Measurements from ENCODE around the gene NFKBIZ.

NFKBIZ gene

DNA sequence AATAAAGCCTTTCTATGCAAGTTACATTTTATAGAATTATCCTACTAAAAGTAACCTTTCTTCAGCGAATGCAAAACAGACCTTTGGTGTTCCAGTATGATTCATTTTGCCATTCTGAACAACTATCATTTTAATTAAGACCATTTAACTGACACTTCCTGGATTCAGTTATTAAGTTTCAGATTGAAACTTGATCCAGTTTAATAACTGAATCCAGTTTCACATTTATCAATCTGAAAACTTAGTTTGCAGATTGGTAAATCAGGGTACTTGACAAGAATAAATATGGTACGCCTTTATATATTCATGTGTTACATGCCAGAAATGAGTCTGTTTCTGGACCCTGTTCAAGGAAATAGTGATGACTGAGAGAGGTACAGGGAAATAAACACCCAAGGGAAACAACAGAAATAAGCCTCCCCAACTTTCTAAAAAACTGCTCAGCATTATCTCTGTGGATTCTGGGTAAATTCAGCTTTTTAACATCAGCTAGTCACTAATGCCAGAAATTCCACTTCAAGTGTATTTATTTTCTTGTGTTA, 23.3 kb upstream of the NFKBIZ start:
- H3K27ac ChIP-seq (ENCODE audit: low read depth in 2 of 2, low read length in 2 of 2), result peak overlapping the region; percentile 6 to 9

DNA sequence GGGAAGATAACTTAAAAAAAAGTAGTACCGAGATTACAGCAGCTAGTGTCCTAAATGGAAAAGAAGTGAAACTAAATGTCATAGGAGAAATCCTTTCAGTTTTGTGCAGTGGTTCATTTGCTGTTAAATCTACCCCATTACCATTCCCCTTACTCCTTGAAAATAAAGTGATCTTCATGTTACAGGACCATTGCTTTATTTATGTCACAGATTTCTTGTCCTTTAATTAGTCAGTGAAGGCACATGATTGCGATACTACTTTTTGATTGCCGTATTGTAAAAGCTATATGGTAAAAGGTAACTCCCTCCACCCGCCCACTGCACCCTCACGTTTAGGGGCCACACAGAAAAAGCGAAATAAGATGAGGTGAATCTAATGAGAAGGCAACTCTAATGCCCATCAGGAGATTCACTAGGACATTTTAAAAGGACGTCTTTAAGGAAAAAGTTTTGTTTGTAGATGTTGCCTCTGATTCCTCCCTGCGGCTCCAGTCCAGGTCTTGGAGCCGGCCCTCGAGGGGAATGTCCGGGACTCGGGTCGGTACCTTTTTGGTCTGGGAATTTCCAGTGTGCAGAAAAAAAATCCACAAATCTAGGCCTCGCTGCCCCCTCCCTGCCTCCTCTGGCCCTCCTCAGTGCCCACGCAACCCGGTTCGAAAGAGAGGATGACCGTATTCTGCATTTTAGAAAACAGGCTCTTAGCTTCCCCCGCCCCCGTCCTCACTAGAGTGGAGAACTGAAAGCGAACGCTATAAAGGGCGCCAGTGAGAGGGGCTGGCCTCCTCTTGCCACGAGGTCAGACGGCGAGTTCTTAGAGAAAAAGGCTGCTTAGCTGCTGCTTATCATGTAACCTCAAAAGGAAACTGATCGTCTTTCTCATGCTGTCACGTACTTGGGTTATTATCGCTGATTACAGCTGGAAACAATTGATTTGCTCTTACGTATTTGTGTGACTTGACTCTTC, 21.8 kb upstream of the NFKBIZ start:
- peaks cover 17% of the 10 kb centered on the region in 2 donors for H3K4me1 ChIP-seq (ENCODE audit: control insufficient read depth in 2 of 2, insufficient read depth in 2 of 2, low read length in 2 of 2)
- H3K27ac ChIP-seq (ENCODE audit: low read depth in 2 of 2, low read length in 2 of 2), result peak overlapping the region; percentile 88 to 91
- H3K9ac ChIP-seq (ENCODE audit: low read depth in 1 of 2, low read length in 2 of 2), result peak overlapping the region; percentile 83 to 91
- no peaks in the 10 kb centered on the region for H3K36me3 ChIP-seq (ENCODE audit: control insufficient read depth in 2 of 2, insufficient read depth in 2 of 2, low read length in 2 of 2)
- H3K4me3 ChIP-seq (ENCODE audit: low read length in 2 of 2), result peak overlapping the region; percentile 85 to 88
- H3K9me3 ChIP-seq (ENCODE audit: control insufficient read depth in 2 of 2, low read length in 2 of 2), result no peaks in the 10 kb centered on the region
- no peaks in the 10 kb centered on the region for H3K27me3 ChIP-seq (ENCODE audit: control insufficient read depth in 2 of 2, insufficient read depth in 2 of 2, low read length in 2 of 2)

More for the DNA sequence above, 23.3 kb upstream of the NFKBIZ start:
- no peaks in the 10 kb centered on the region for H3K27me3 ChIP-seq (ENCODE audit: control insufficient read depth in 2 of 2, insufficient read depth in 2 of 2, low read length in 2 of 2)
- no peaks in the 10 kb centered on the region for H3K9me3 ChIP-seq (ENCODE audit: control insufficient read depth in 2 of 2, low read length in 2 of 2)
- H3K4me1 ChIP-seq (ENCODE audit: control insufficient read depth in 2 of 2, insufficient read depth in 2 of 2, low read length in 2 of 2), result peaks cover 17% of the 10 kb centered on the region in 2 donors
- no peak overlapping the region for H3K9ac ChIP-seq (ENCODE audit: low read depth in 1 of 2, low read length in 2 of 2)
- H3K36me3 ChIP-seq (ENCODE audit: control insufficient read depth in 2 of 2, insufficient read depth in 2 of 2, low read length in 2 of 2), result peaks cover 0 to 8% of the 10 kb centered on the region in 2 donors
- H3K4me3 ChIP-seq (ENCODE audit: low read length in 2 of 2), result no peak overlapping the region

DNA sequence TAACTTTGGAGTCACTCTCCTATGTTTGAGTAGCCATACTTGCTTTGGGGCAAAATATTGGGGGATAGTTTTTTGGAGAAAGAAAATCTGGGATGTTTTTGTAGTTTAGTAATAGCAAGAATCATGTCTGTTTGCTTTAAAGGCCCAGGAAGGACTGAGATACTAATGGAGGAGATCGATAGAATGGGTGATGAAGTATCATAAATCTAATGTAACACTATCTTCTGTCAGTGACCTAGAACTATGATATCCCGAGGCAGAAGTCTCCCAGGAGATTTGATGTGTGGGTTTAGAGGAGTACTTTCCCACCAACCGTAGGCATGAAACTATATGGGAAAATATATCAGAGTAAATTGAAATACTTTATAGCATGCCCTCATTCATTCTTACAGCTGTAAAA, 21.0 kb upstream of the NFKBIZ start:
- peaks cover 17 to 18% of the 10 kb centered on the region in 2 donors for H3K4me1 ChIP-seq (ENCODE audit: control insufficient read depth in 2 of 2, insufficient read depth in 2 of 2, low read length in 2 of 2)
- peaks cover 0 to 3% of the 10 kb centered on the region in 2 donors for H3K36me3 ChIP-seq (ENCODE audit: control insufficient read depth in 2 of 2, insufficient read depth in 2 of 2, low read length in 2 of 2)
- H3K4me3 ChIP-seq (ENCODE audit: low read length in 2 of 2), result peak overlapping the region; percentile 85 to 88
- no peaks in the 10 kb centered on the region for H3K9me3 ChIP-seq (ENCODE audit: control insufficient read depth in 2 of 2, low read length in 2 of 2)
- no peaks in the 10 kb centered on the region for H3K27me3 ChIP-seq (ENCODE audit: control insufficient read depth in 2 of 2, insufficient read depth in 2 of 2, low read length in 2 of 2)
- peak overlapping the region; percentile 83 to 91 for H3K9ac ChIP-seq (ENCODE audit: low read depth in 1 of 2, low read length in 2 of 2)
- H3K27ac ChIP-seq (ENCODE audit: low read depth in 2 of 2, low read length in 2 of 2), result peak overlapping the region; percentile 88 to 91

DNA sequence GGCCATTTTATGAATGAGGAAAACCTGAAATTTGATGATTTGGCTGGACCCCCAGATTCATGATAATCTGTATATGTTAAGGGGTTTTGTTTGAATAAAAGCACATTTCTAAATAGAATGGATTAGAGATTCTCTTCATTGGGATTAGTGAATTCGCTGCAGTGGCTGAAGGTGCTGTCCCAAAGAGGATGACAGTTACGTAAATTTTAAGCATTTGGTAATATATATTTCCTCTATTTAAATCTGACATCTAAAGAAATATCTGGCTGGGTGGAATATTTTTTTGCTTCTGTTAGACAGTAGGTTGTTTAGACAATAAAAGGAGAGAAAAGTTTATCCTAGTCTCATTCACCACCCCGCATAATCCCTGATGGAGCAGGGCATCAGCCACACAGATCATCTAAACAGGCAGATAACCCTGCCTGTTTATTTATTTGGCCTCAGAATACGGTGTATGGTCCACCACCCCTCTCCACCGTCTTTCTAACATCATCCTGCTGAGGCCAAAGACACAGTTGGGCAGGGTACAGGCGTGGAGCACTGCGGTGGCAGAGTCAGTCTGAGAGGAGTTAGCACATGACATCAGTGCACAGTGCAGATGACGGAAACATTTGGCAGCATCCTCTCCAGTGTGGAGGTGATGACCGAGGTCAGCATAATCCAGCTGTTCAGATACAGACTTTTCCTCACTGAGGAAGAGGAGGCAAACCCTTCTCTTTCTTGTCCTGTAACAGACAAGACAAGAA, 20.4 kb upstream of the NFKBIZ start:
- H3K4me3 ChIP-seq (ENCODE audit: low read length in 2 of 2), result peak overlapping the region; percentile 24 to 85
- H3K27ac ChIP-seq (ENCODE audit: low read depth in 2 of 2, low read length in 2 of 2), result peak overlapping the region; percentile 88 to 91
- no peaks in the 10 kb centered on the region for H3K9me3 ChIP-seq (ENCODE audit: control insufficient read depth in 2 of 2, low read length in 2 of 2)
- peaks cover 0 to 3% of the 10 kb centered on the region in 2 donors for H3K36me3 ChIP-seq (ENCODE audit: control insufficient read depth in 2 of 2, insufficient read depth in 2 of 2, low read length in 2 of 2)
- H3K9ac ChIP-seq (ENCODE audit: low read depth in 1 of 2, low read length in 2 of 2), result peak overlapping the region; percentile 83 to 91
- H3K4me1 ChIP-seq (ENCODE audit: control insufficient read depth in 2 of 2, insufficient read depth in 2 of 2, low read length in 2 of 2), result peaks cover 17 to 23% of the 10 kb centered on the region in 2 donors
- H3K27me3 ChIP-seq (ENCODE audit: control insufficient read depth in 2 of 2, insufficient read depth in 2 of 2, low read length in 2 of 2), result no peaks in the 10 kb centered on the region

DNA sequence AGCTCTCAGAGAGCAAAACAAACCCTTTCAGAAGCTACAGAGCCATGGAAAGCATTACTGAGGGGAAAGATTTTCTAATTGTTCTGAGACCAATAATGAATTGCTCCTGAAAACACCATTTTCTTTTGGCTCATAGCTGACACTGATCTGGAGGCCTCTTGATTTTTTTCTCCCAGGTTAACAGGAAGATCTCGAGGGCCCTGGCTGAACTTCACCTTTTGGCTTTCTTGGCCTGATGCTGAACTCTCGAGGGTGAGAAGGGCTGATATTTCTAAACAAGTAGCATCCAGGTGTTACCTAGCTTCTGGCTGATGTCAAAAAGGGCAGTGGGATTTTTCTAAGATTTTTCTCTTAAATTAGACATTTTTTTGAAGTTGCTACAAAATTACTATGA, 19.9 kb upstream of the NFKBIZ start:
- Histone ChIP-seq H3K9me3 (ENCODE audit: control insufficient read depth in 2 of 2, low read length in 2 of 2) (no peaks in the 10 kb centered on the region), H3K36me3 (ENCODE audit: control insufficient read depth in 2 of 2, insufficient read depth in 2 of 2, low read length in 2 of 2) (peaks cover 0 to 3% of the 10 kb centered on the region in 2 donors), H3K27me3 (ENCODE audit: control insufficient read depth in 2 of 2, insufficient read depth in 2 of 2, low read length in 2 of 2) (no peaks in the 10 kb centered on the region), H3K4me1 (ENCODE audit: control insufficient read depth in 2 of 2, insufficient read depth in 2 of 2, low read length in 2 of 2) (peaks cover 17 to 25% of the 10 kb centered on the region in 2 donors), H3K4me3 (ENCODE audit: low read length in 2 of 2) (peak overlapping the region; percentile 24 to 85), H3K27ac (ENCODE audit: low read depth in 2 of 2, low read length in 2 of 2) (peak overlapping the region; percentile 66 to 91), H3K9ac (ENCODE audit: low read depth in 1 of 2, low read length in 2 of 2) (peak overlapping the region; percentile 83 to 91)

DNA sequence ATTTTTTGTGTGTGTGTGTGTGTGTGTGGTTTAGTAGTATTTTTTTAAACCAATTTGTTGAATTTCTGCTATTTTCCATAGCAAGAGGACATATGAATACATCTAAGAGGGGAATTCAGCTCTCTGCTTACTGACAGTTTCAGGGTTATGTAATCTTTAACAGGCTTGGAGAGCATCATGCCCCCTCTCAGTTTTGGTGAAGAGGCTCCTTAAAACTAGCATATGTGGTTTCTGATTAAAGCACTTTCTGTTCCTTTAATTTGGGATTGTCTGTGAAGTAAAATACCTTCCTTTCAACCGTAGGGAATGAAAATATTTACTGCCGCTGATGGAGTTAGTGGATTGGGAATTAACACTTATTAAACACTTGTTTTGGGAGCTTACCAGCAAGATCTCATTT, 19.4 kb upstream of the NFKBIZ start:
- Histone ChIP-seq H3K9ac (ENCODE audit: low read depth in 1 of 2, low read length in 2 of 2) (no peak overlapping the region), H3K9me3 (ENCODE audit: control insufficient read depth in 2 of 2, low read length in 2 of 2) (no peaks in the 10 kb centered on the region), H3K36me3 (ENCODE audit: control insufficient read depth in 2 of 2, insufficient read depth in 2 of 2, low read length in 2 of 2) (peaks cover 0 to 3% of the 10 kb centered on the region in 2 donors), H3K27me3 (ENCODE audit: control insufficient read depth in 2 of 2, insufficient read depth in 2 of 2, low read length in 2 of 2) (no peaks in the 10 kb centered on the region), H3K4me3 (ENCODE audit: low read length in 2 of 2) (no peak overlapping the region), H3K27ac (ENCODE audit: low read depth in 2 of 2, low read length in 2 of 2) (peak overlapping the region in 1 of 2 donors; percentile 91), H3K4me1 (ENCODE audit: control insufficient read depth in 2 of 2, insufficient read depth in 2 of 2, low read length in 2 of 2) (peaks cover 17 to 25% of the 10 kb centered on the region in 2 donors)

DNA sequence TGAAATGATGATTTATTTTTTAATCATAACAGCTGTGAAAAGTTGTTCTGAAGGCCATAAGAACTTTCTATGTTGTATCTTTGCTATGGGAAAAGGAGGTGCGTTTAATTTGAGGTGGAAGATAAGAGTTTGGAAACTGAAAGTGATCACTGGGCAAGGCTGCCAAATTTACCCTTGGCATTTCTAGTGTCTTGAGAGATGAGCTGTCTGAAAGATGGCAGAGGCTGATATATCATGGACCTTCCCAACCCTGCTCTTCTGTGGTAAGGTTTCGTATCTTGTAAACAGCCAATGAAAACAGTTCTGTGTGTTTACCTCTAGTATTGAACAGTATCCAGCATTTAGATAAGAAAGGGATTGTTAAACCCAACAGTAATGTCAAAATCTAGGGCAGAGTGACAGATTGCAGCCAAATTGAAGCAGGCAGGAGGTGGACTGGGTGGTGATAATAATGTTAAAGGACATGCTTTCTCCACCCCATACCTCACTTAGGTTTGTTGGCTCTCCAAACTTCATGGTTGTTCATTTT, 15.8 kb upstream of the NFKBIZ start:
- Histone ChIP-seq H3K4me3 (ENCODE audit: low read length in 2 of 2) (no peak overlapping the region), H3K27ac (ENCODE audit: low read depth in 2 of 2, low read length in 2 of 2) (no peak overlapping the region), H3K36me3 (ENCODE audit: control insufficient read depth in 2 of 2, insufficient read depth in 2 of 2, low read length in 2 of 2) (peaks cover 0 to 3% of the 10 kb centered on the region in 2 donors), H3K27me3 (ENCODE audit: control insufficient read depth in 2 of 2, insufficient read depth in 2 of 2, low read length in 2 of 2) (no peaks in the 10 kb centered on the region), H3K9ac (ENCODE audit: low read depth in 1 of 2, low read length in 2 of 2) (no peak overlapping the region), H3K4me1 (ENCODE audit: control insufficient read depth in 2 of 2, insufficient read depth in 2 of 2, low read length in 2 of 2) (peaks cover 21 to 22% of the 10 kb centered on the region in 2 donors), H3K9me3 (ENCODE audit: control insufficient read depth in 2 of 2, low read length in 2 of 2) (no peaks in the 10 kb centered on the region)

DNA sequence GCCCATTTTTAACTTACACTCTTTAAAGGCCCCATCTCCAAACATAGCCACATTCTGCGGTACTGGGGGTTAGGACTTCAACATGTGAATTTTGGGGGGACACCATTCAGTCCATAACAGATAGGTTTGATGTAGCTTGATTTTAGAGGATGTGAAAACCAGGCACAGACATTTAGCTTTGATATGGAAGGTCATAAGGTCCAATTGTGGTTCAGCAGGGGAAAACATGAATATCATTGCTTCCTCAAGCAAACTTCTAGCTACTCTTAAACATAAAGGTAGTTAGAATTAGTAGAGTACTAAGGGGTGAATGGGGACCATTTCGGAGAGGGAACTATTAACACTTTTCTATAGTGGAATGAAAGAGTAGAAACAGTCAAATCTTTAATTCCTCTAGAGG, 13.6 kb upstream of the NFKBIZ start:
- H3K27me3 ChIP-seq (ENCODE audit: control insufficient read depth in 2 of 2, insufficient read depth in 2 of 2, low read length in 2 of 2), result no peaks in the 10 kb centered on the region
- H3K4me1 ChIP-seq (ENCODE audit: control insufficient read depth in 2 of 2, insufficient read depth in 2 of 2, low read length in 2 of 2), result peaks cover 12 to 13% of the 10 kb centered on the region in 2 donors

DNA sequence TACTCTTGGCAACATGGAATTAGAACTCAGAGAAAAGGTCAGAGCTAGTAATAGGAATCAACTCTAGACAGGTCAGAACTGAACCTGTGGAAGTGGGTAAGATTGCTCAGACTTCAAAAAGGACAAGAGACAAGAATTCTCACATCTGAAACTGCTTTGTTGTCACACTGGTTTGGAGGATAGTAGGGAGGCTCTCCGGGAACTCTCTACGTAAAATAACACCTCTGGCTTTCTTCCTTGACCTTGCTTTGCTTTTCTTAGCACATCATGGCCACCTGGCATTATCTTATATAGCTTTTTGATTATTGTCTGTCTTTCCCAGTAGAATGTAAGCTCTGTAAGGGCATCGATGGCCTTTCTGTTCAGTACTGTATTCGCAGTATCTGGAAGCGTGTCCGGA, 13.2 kb upstream of the NFKBIZ start:
- H3K9ac ChIP-seq (ENCODE audit: low read depth in 1 of 2, low read length in 2 of 2), result no peak overlapping the region
- no peak overlapping the region for H3K4me3 ChIP-seq (ENCODE audit: low read length in 2 of 2)
- H3K27me3 ChIP-seq (ENCODE audit: control insufficient read depth in 2 of 2, insufficient read depth in 2 of 2, low read length in 2 of 2), result no peaks in the 10 kb centered on the region
- H3K9me3 ChIP-seq (ENCODE audit: control insufficient read depth in 2 of 2, low read length in 2 of 2), result no peaks in the 10 kb centered on the region
- peaks cover 0 to 3% of the 10 kb centered on the region in 2 donors for H3K36me3 ChIP-seq (ENCODE audit: control insufficient read depth in 2 of 2, insufficient read depth in 2 of 2, low read length in 2 of 2)
- peaks cover 12 to 13% of the 10 kb centered on the region in 2 donors for H3K4me1 ChIP-seq (ENCODE audit: control insufficient read depth in 2 of 2, insufficient read depth in 2 of 2, low read length in 2 of 2)
- no peak overlapping the region for H3K27ac ChIP-seq (ENCODE audit: low read depth in 2 of 2, low read length in 2 of 2)

More for the DNA sequence above, 13.6 kb upstream of the NFKBIZ start:
- no peak overlapping the region for H3K27ac ChIP-seq (ENCODE audit: low read depth in 2 of 2, low read length in 2 of 2)
- no peak overlapping the region for H3K4me3 ChIP-seq (ENCODE audit: low read length in 2 of 2)
- peaks cover 0 to 3% of the 10 kb centered on the region in 2 donors for H3K36me3 ChIP-seq (ENCODE audit: control insufficient read depth in 2 of 2, insufficient read depth in 2 of 2, low read length in 2 of 2)
- no peak overlapping the region for H3K9ac ChIP-seq (ENCODE audit: low read depth in 1 of 2, low read length in 2 of 2)
- H3K9me3 ChIP-seq (ENCODE audit: control insufficient read depth in 2 of 2, low read length in 2 of 2), result no peaks in the 10 kb centered on the region

Measured in mucosa of rectum (tissue), 2 donors.